ENCODE results near the gene CDH4.

The CDH4 gene

GRCh38 chr20:61688411-61688810 is 436.4 kb downstream of the CDH4 start:
- TF ChIP-seq CTCF (IDR thresholded peaks at IDR 0.05; ENCODE audit: low read depth, low read length), result no peak
- DNase-seq (ENCODE audit: low read depth in 2 of 2), result no peak
- no peak overlapping the region for H3K4me3 ChIP-seq (replicated peaks in 1 of 2; ENCODE audit: low read depth in 2 of 2, low read length in 2 of 2)

GRCh38 chr20:61690150-61690549 is 438.1 kb downstream of the CDH4 start:
- DNase-seq (ENCODE audit: low read depth in 2 of 2), result no peak
- no peak for TF ChIP-seq CTCF (IDR thresholded peaks at IDR 0.05; ENCODE audit: low read depth, low read length)
- no peak overlapping the region for H3K4me3 ChIP-seq (replicated peaks in 1 of 2; ENCODE audit: low read depth in 2 of 2, low read length in 2 of 2)

GRCh38 chr20:61690993-61691838 is 439.2 kb downstream of the CDH4 start:
- H3K4me3 ChIP-seq (replicated peaks in 1 of 2; ENCODE audit: low read depth in 2 of 2, low read length in 2 of 2), result no peak overlapping the region
- DNase-seq (ENCODE audit: low read depth in 2 of 2), result no peak
- no peak for TF ChIP-seq CTCF (IDR thresholded peaks at IDR 0.05; ENCODE audit: low read depth, low read length)

GRCh38 chr20:61691978-61692377 is 439.9 kb downstream of the CDH4 start:
- no peak overlapping the region for H3K4me3 ChIP-seq (replicated peaks in 1 of 2; ENCODE audit: low read depth in 2 of 2, low read length in 2 of 2)
- TF ChIP-seq CTCF (IDR thresholded peaks at IDR 0.05; ENCODE audit: low read depth, low read length), result no peak
- no peak for DNase-seq (ENCODE audit: low read depth in 2 of 2)

GRCh38 chr20:61692479-61692878 is 440.4 kb downstream of the CDH4 start:
- H3K4me3 ChIP-seq (replicated peaks in 1 of 2; ENCODE audit: low read depth in 2 of 2, low read length in 2 of 2), result no peak overlapping the region
- no peak for DNase-seq (ENCODE audit: low read depth in 2 of 2)
- TF ChIP-seq CTCF (IDR thresholded peaks at IDR 0.05; ENCODE audit: low read depth, low read length), result no peak

GRCh38 chr20:61693055-61693600 is 441.1 kb downstream of the CDH4 start:
- H3K4me3 ChIP-seq (replicated peaks in 1 of 2; ENCODE audit: low read depth in 2 of 2, low read length in 2 of 2), result no peak overlapping the region
- TF ChIP-seq CTCF (IDR thresholded peaks at IDR 0.05; ENCODE audit: low read depth, low read length), result no peak
- DNase-seq (ENCODE audit: low read depth in 2 of 2), result no peak
